Smooth muscle cell (in vitro differentiated cells): Measurements from ENCODE around the gene FAM216A. TPM values are rescaled to one million over a fixed set of nuclear protein-coding genes. Genes with fewer than 3 reads are reported as not detected.

ENCODE experiments used
- DNase-seq: peaks from one replicate; lab custom pipeline; 2025; ENCODE audit not compliant: unreplicated experiment; lab: John Stamatoyannopoulos, UW
- H2AFZ ChIP-seq: fragments of 200-600 bp; sonication (generic); 2 replicates; pipeline ENCODE4 v1.6.0; 2016; ENCODE audit warnings: antibody characterized with exemption, low read depth, mild to moderate bottlenecking
- H3F3A ChIP-seq: fragments of 200-600 bp; sonication (generic); 2 replicates; pipeline ENCODE4 v1.6.0; 2017; ENCODE audit warnings: antibody characterized with exemption, low read depth
- H3K27ac ChIP-seq: fragments of 200-600 bp; sonication (generic); 2 replicates; pipeline ENCODE4 v1.5.1; 2016; ENCODE audit warnings: low read depth, mild to moderate bottlenecking
- H3K27me3 ChIP-seq: fragments of 200-600 bp; sonication (generic); 2 replicates; pipeline ENCODE4 v1.6.1; 2016; ENCODE audit warnings: low read depth, mild to moderate bottlenecking
- H3K36me3 ChIP-seq: fragments of 200-600 bp; sonication (generic); 2 replicates; pipeline ENCODE4 v1.5.1; 2016; ENCODE audit warnings: low read depth
- H3K4me1 ChIP-seq: fragments of 200-600 bp; sonication (generic); 2 replicates; pipeline ENCODE4 v1.5.1; 2016; ENCODE audit warnings: low read depth
- H3K4me2 ChIP-seq: fragments of 200-600 bp; sonication (generic); 2 replicates; pipeline ENCODE4 v1.6.0; 2016; ENCODE audit warnings: mild to moderate bottlenecking
- H3K4me3 ChIP-seq: fragments of 200-600 bp; sonication (generic); 2 replicates; pipeline ENCODE4 v1.5.1; 2016; ENCODE audit warnings: mild to moderate bottlenecking
- H3K79me2 ChIP-seq: fragments of 200-600 bp; sonication (generic); 2 replicates; pipeline ENCODE4 v1.6.0; 2016; ENCODE audit warnings: low read depth, mild to moderate bottlenecking
- H3K9ac ChIP-seq: fragments of 200-600 bp; sonication (generic); 2 replicates; pipeline ENCODE4 v1.6.0; 2016; ENCODE audit warnings: low read depth
- H3K9me3 ChIP-seq: fragments of 200-600 bp; sonication (generic); replicated peaks from 2 replicates; pipeline ENCODE4 v1.5.1; 2016; ENCODE audit warnings: low read depth
- H4K20me1 ChIP-seq: fragments of 200-600 bp; sonication (generic); 2 replicates; pipeline ENCODE4 v1.6.0; 2016; ENCODE audit warnings: low read depth
- CTCF ChIP-seq: fragments of 200-600 bp; sonication (generic); IDR thresholded peaks from 2 replicates; pipeline ENCODE4 v1.5.1; 2017; ENCODE audit warnings: borderline replicate concordance, mild to moderate bottlenecking, antibody characterized with exemption; ENCODE audit not compliant: insufficient read depth, poor library complexity, severe bottlenecking
- WGBS: methylation state at CpG from one replicate; pipeline ENCODE4 v1.1.7; 2016; ENCODE audit warnings: low lambda C conversion rate; 5-methylcytosine and 5-hydroxymethylcytosine counted together
- polyA plus RNA-seq: library from polyadenylated mRNA; unstranded; fragments of >200 nt; fragmentation: Nextera tagmentation; extraction: Ambion mirVana; gene quantifications from 2 replicates; pipeline ENCODE4 v1.2.1, GENCODE V29; 2016
- total RNA-seq: library from RNA; depleted of rRNA; stranded (reverse); fragments of >200 nt; gene quantifications from 2 replicates; pipeline ENCODE4 v1.2.3, GENCODE V29; 2014

FAM216A gene
- total and polyA plus RNA-seq, 2 experiments from 2014 or later = 11.3 to 13.3 TPM

- WGBS = 85% methylated on average over 4 of the region's 4 CpGs
- H3F3A ChIP-seq = peaks cover 4% of the 10 kb centered on the region
- H4K20me1 ChIP-seq = peaks cover 19% of the 10 kb centered on the region
- H3K4me2 ChIP-seq = no peak overlapping the region
- DNase-seq = no peak
- no peak overlapping the region for H3K9ac ChIP-seq
- peaks cover 8% of the 10 kb centered on the region for H3K36me3 ChIP-seq
- H3K9me3 ChIP-seq = no peaks in the 10 kb centered on the region
- no peak overlapping the region for H2AFZ ChIP-seq
- no peaks in the 10 kb centered on the region for H3K27me3 ChIP-seq
- no peak overlapping the region for H3K4me3 ChIP-seq
- peaks cover 9% of the 10 kb centered on the region for H3K4me1 ChIP-seq
- no peak for TF ChIP-seq CTCF
- H3K79me2 ChIP-seq = peaks cover 56% of the 10 kb centered on the region
- H3K27ac ChIP-seq = peak overlapping the region; percentile 28
Observed at GRCh38 chr12:110498984-110499706, 30.5 kb downstream of the FAM216A start.

- no peak for DNase-seq
Observed at GRCh38 chr12:110501399-110501751, 32.7 kb downstream of the FAM216A start.

GRCh38 chr12:110501752-110502738 lies 33.4 kb downstream of the FAM216A start, which contains the start of the genes RAD9B and VPS29:
TSS of gene RAD9B (plus strand) at chr12:110502331. CDS start at chr12:110502338, 7 bp downstream.
TSS of gene VPS29 (minus strand) at chr12:110502111. CDS start at chr12:110502051, 60 bp downstream.
- Histone ChIP-seq H3K4me2 (peak within 1 kb of the TSS; percentile 87), H3K9ac (peak within 1 kb of the TSS; percentile 84), H3F3A (peaks cover 4% of the 10 kb centered on the region), H3K27ac (peak within 1 kb of the TSS; percentile 61), H3K27me3 (no peaks in the 10 kb centered on the region), H4K20me1 (peaks cover 19% of the 10 kb centered on the region), H3K36me3 (no peaks in the 10 kb centered on the region), H3K4me1 (peaks cover 9% of the 10 kb centered on the region), H2AFZ (peak within 1 kb of the TSS; percentile 85), H3K9me3 (no peaks in the 10 kb centered on the region), H3K79me2 (peaks cover 45% of the 10 kb centered on the region), H3K4me3 (peak within 1 kb of the TSS; percentile 76)
- no peak for TF ChIP-seq CTCF
- WGBS = 14% methylated on average over 61 of the region's 61 CpGs
- DNase-seq = peak; percentile 81

More at GRCh38 chr12:110501399-110501751, 32.7 kb downstream of the FAM216A start:
- peak overlapping the region; percentile 76 for H3K4me3 ChIP-seq
- no peaks in the 10 kb centered on the region for H3K27me3 ChIP-seq
- 2% methylated on average over 17 of the region's 17 CpGs for WGBS
- peak overlapping the region; percentile 61 for H3K27ac ChIP-seq
- no peak for TF ChIP-seq CTCF
- H3F3A ChIP-seq = peaks cover 4% of the 10 kb centered on the region
- peak overlapping the region; percentile 87 for H3K4me2 ChIP-seq
- H3K79me2 ChIP-seq = peaks cover 50% of the 10 kb centered on the region
- peaks cover 19% of the 10 kb centered on the region for H4K20me1 ChIP-seq
- H3K4me1 ChIP-seq = peaks cover 9% of the 10 kb centered on the region
- H3K9me3 ChIP-seq = no peaks in the 10 kb centered on the region
- H3K36me3 ChIP-seq = no peaks in the 10 kb centered on the region
- H2AFZ ChIP-seq = peak overlapping the region; percentile 85
- peak overlapping the region; percentile 84 for H3K9ac ChIP-seq
